ENCODE results near the gene PTPRK.

The PTPRK gene

GRCh38 chr6:128112494-128112893, 407.9 kb downstream of the PTPRK start:
- ATAC-seq: no peak
- TF ChIP-seq ZNF70 (CRISPR knock-in tag; IDR thresholded peaks at IDR 0.05): no peak
- TF ChIP-seq PATZ1 (CRISPR knock-in tag; IDR thresholded peaks at IDR 0.05; ENCODE audit: borderline replicate concordance): no peak
- no peak for TF ChIP-seq GLIS3 (CRISPR knock-in tag; IDR thresholded peaks at IDR 0.05)
- TF ChIP-seq ZFP30 (CRISPR knock-in tag; IDR thresholded peaks at IDR 0.05): no peak
- TF ChIP-seq ZNF8 (CRISPR knock-in tag; IDR thresholded peaks at IDR 0.05): no peak

GRCh38 chr6:128111096-128111495, 409.3 kb downstream of the PTPRK start:
- TF ChIP-seq BACH2 (CRISPR knock-in tag; IDR thresholded peaks at IDR 0.05; ENCODE audit: borderline replicate concordance) (no peak), CSDC2 (CRISPR knock-in tag; IDR thresholded peaks at IDR 0.05) (no peak), CREB5 (CRISPR knock-in tag; IDR thresholded peaks at IDR 0.05; ENCODE audit: low read depth) (no peak), ISL1 (CRISPR knock-in tag; IDR thresholded peaks at IDR 0.05) (no peak), GLIS3 (CRISPR knock-in tag; IDR thresholded peaks at IDR 0.05) (no peak), PPARA (CRISPR knock-in tag; IDR thresholded peaks at IDR 0.05; ENCODE audit: borderline replicate concordance) (no peak), ESRRG (CRISPR knock-in tag; IDR thresholded peaks at IDR 0.05) (no peak), CSRNP3 (CRISPR knock-in tag; IDR thresholded peaks at IDR 0.05) (no peak), PATZ1 (CRISPR knock-in tag; IDR thresholded peaks at IDR 0.05; ENCODE audit: borderline replicate concordance) (no peak), ZFP30 (CRISPR knock-in tag; IDR thresholded peaks at IDR 0.05) (no peak), ZNF70 (CRISPR knock-in tag; IDR thresholded peaks at IDR 0.05) (no peak), ZC3H10 (CRISPR knock-in tag; IDR thresholded peaks at IDR 0.05) (no peak), ARNTL (CRISPR knock-in tag; IDR thresholded peaks at IDR 0.05; ENCODE audit: borderline replicate concordance, low read depth) (no peak), ZNF565 (CRISPR knock-in tag; conservative IDR thresholded peaks at IDR 0.05; ENCODE audit: low read depth) (no peak)
- ATAC-seq: no peak

- ATAC-seq: no peak
- no peak for TF ChIP-seq CREB5 (CRISPR knock-in tag; IDR thresholded peaks at IDR 0.05; ENCODE audit: low read depth)
- no peak for TF ChIP-seq ZFP3 (CRISPR knock-in tag; IDR thresholded peaks at IDR 0.05)
- TF ChIP-seq GLIS3 (CRISPR knock-in tag; IDR thresholded peaks at IDR 0.05): no peak
- no peak for TF ChIP-seq PPARA (CRISPR knock-in tag; IDR thresholded peaks at IDR 0.05; ENCODE audit: borderline replicate concordance)
- no peak for TF ChIP-seq TOX (CRISPR knock-in tag; IDR thresholded peaks at IDR 0.05; ENCODE audit: borderline replicate concordance)
- no peak for TF ChIP-seq ZNF70 (CRISPR knock-in tag; IDR thresholded peaks at IDR 0.05)
- no peak for TF ChIP-seq ZNF8 (CRISPR knock-in tag; IDR thresholded peaks at IDR 0.05)
- TF ChIP-seq ARNTL (CRISPR knock-in tag; IDR thresholded peaks at IDR 0.05; ENCODE audit: borderline replicate concordance, low read depth): no peak
- no peak for TF ChIP-seq ESRRG (CRISPR knock-in tag; IDR thresholded peaks at IDR 0.05)
- TF ChIP-seq CSRNP3 (CRISPR knock-in tag; IDR thresholded peaks at IDR 0.05): no peak
- TF ChIP-seq POU6F1 (CRISPR knock-in tag; IDR thresholded peaks at IDR 0.05; ENCODE audit: borderline replicate concordance, low read depth): no peak
- no peak for TF ChIP-seq ZFP30 (CRISPR knock-in tag; IDR thresholded peaks at IDR 0.05)
- no peak for TF ChIP-seq PATZ1 (CRISPR knock-in tag; IDR thresholded peaks at IDR 0.05; ENCODE audit: borderline replicate concordance)
- TF ChIP-seq TCF4 (CRISPR knock-in tag; IDR thresholded peaks at IDR 0.05; ENCODE audit: borderline replicate concordance): no peak
Measured at GRCh38 chr6:128107682-128108081, 412.7 kb downstream of the PTPRK start.

Measured in SK-N-SH treated with all-trans-retinoic acid at 6 μM for 48 hours (cell line).